Vagina (tissue), 2 donors: ENCODE data around the gene ATPAF1. TPM values are rescaled to one million over a fixed set of nuclear protein-coding genes. Genes with fewer than 3 reads are reported as not detected.
A peak's percentile ranks its signal among the peaks of the same experiment; 100 is the strongest.

ENCODE experiments used
- DNase-seq, 2 donors: peaks; one replicate each; pipeline ENCODE4 v3.0.0-alpha.2; 2017; ENCODE audit errors: extremely low spot score in 2 of 2
- H3K27ac ChIP-seq: fragments of 200-600 bp; sonication (generic); one replicate; pipeline ENCODE4 v1.5.1; 2019
- H3K27me3 ChIP-seq: fragments of 200-600 bp; sonication (generic); one replicate; pipeline ENCODE4 v1.5.1; 2019
- H3K36me3 ChIP-seq, 2 donors: fragments of 200-600 bp; sonication (generic); one replicate each; pipeline ENCODE4 v1.5.1; 2017 to 2019
- H3K4me1 ChIP-seq: fragments of 200-600 bp; sonication (generic); one replicate; pipeline ENCODE4 v1.5.1; 2019
- H3K4me3 ChIP-seq, 2 donors: fragments of 200-600 bp; sonication (generic); 1 replicate in 1 of 2; 2 replicates in 1 of 2; pipeline ENCODE4 v1.5.1; 2016 to 2019
- H3K9me3 ChIP-seq: fragments of 200-600 bp; sonication (generic); one replicate; pipeline ENCODE4 v1.5.1; 2019
- CTCF ChIP-seq, 3 experiments: fragments of 450-650 bp in 2 of 3; fragments of 200-600 bp in 1 of 3; sonication (generic) in 1 of 3; IDR thresholded peaks; one replicate each; pipeline ENCODE4 v1.5.1; 2017 to 2019; ENCODE audit warnings: antibody characterized with exemption in 3 of 3, mild to moderate bottlenecking in 2 of 3, moderate library complexity in 2 of 3
- POLR2A ChIP-seq, 2 donors: fragments of 450-650 bp; IDR thresholded peaks; one replicate each; pipeline ENCODE4 v1.6.1; 2017; ENCODE audit warnings: antibody characterized with exemption in 2 of 2, mild to moderate bottlenecking in 2 of 2, moderate library complexity in 2 of 2
- POLR2AphosphoS5 ChIP-seq, 2 donors: sonication (generic); formaldehyde crosslinking; IDR thresholded peaks; one replicate each; pipeline ENCODE4 v1.9.0; 2017; ENCODE audit warnings: antibody characterized with exemption in 2 of 2, mild to moderate bottlenecking in 2 of 2, low read depth in 1 of 2; ENCODE audit not compliant: insufficient read depth in 1 of 2
- intact Hi-C: fragments of 100-400 bp; cut with DNase I; formaldehyde crosslinking; loops from one replicate; pipeline ENCODE4 v1.15.1; 2023
- total RNA-seq: library from RNA; depleted of rRNA; stranded (reverse); fragments of >200 nt; gene quantifications from one replicate; pipeline ENCODE4 v1.2.3, GENCODE V29; 2016

ATPAF1 gene
- 37.1 TPM for total RNA-seq

- no peak for DNase-seq
- Histone ChIP-seq H3K27me3 (no peaks in the 10 kb centered on the region), H3K9me3 (no peaks in the 10 kb centered on the region), H3K27ac (peak within 1 kb of the TSS; percentile 84), H3K4me3 (peak within 1 kb of the TSS; percentile 90 to 97), H3K4me1 (peaks cover 29% of the 10 kb centered on the region), H3K36me3 (peaks cover 0 to 6% of the 10 kb centered on the region in 2 donors)
- TF ChIP-seq POLR2AphosphoS5 (IDR thresholded peaks at IDR 0.05; ENCODE audit: insufficient read depth in 1 of 2, low read depth in 1 of 2) (peak in 1 of 2 donors; percentile 51), CTCF (IDR thresholded peaks at IDR 0.05) (no peak)
- intact Hi-C loops, result loop anchor here (5.0 kb wide), 1 partner anchor 51 kb away; the partner anchor contains the start of gene MOB3C
Observed at GRCh38 chr1:46667782-46668760, at the start of gene ATPAF1. Gene ATPAF1 (minus strand): TSS chr1:46668364. CDS start chr1:46668322, 42 bp downstream.

DNA sequence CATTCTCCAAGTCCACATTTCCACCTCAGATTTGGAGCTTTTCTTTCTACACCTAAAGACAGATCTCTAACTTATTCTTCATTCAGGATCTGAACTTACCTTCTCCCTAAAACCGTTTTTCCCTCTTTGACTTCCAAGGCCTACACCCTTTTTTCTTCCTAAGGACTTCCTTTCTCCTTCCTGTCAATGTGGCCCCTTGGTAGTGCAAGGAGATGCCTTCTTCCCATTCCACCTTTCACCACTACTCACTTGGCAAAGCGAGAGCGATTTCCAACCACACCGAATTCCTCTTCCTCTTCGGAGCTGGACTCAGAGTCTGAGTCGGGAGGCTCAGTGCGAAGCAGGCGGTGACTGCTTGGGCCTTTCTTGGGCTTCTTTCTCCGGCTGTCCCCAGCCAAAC lies 49.5 kb upstream of the ATPAF1 start:
- Histone ChIP-seq H3K27ac (peak overlapping the region; percentile 78), H3K27me3 (no peaks in the 10 kb centered on the region), H3K9me3 (no peaks in the 10 kb centered on the region), H3K4me3 (peak overlapping the region; percentile 92 to 98), H3K4me1 (peaks cover 41% of the 10 kb centered on the region), H3K36me3 (peaks cover 0 to 14% of the 10 kb centered on the region in 2 donors)
- intact Hi-C loops, result no loop called here
- no peak for DNase-seq
- TF ChIP-seq CTCF (IDR thresholded peaks at IDR 0.05) (no peak), POLR2A (IDR thresholded peaks at IDR 0.05) (no peak), POLR2AphosphoS5 (IDR thresholded peaks at IDR 0.05; ENCODE audit: insufficient read depth in 1 of 2, low read depth in 1 of 2) (no peak)

DNA sequence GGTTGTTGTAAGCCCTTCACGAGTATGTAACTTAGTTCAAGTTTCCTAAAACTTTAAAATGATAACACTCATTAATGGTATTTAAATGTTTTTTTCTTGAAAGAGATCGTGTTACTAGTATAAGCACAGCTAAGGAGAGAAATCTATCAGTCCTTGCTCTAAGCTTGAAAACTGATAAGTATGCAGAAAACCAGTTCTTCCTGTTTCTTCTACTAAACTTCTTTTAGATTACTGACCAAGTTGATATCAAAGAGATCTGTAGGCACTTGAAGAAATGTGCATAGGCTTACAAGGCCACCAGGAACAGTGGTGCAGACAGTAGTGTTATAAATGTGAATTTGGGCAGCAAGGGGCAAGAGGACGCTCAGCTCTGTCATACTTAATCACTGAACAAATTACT lies 46.8 kb upstream of the ATPAF1 start:
- H3K27me3 ChIP-seq, result no peaks in the 10 kb centered on the region
- TF ChIP-seq CTCF (IDR thresholded peaks at IDR 0.05), result no peak
- TF ChIP-seq POLR2A (IDR thresholded peaks at IDR 0.05), result no peak
- TF ChIP-seq POLR2AphosphoS5 (IDR thresholded peaks at IDR 0.05; ENCODE audit: insufficient read depth in 1 of 2, low read depth in 1 of 2), result no peak
- peaks cover 0 to 14% of the 10 kb centered on the region in 2 donors for H3K36me3 ChIP-seq
- no peak for DNase-seq
- no peak overlapping the region for H3K4me3 ChIP-seq
- intact Hi-C loops, result no loop called here
- H3K27ac ChIP-seq, result no peak overlapping the region
- H3K4me1 ChIP-seq, result peaks cover 41% of the 10 kb centered on the region
- no peaks in the 10 kb centered on the region for H3K9me3 ChIP-seq

GRCh38 chr1:46708121-46708520 lies 40.0 kb upstream of the ATPAF1 start:
- Histone ChIP-seq H3K9me3 (no peaks in the 10 kb centered on the region), H3K36me3 (peaks cover 7 to 48% of the 10 kb centered on the region in 2 donors), H3K4me3 (no peak overlapping the region), H3K4me1 (no peaks in the 10 kb centered on the region), H3K27me3 (no peaks in the 10 kb centered on the region), H3K27ac (no peak overlapping the region)
- DNase-seq, result no peak
- TF ChIP-seq POLR2A (IDR thresholded peaks at IDR 0.05), result no peak
- no peak for TF ChIP-seq POLR2AphosphoS5 (IDR thresholded peaks at IDR 0.05; ENCODE audit: insufficient read depth in 1 of 2, low read depth in 1 of 2)
- no peak for TF ChIP-seq CTCF (IDR thresholded peaks at IDR 0.05)
- intact Hi-C loops, result no loop called here

- Histone ChIP-seq H3K4me3 (no peak overlapping the region), H3K27me3 (no peaks in the 10 kb centered on the region), H3K9me3 (no peaks in the 10 kb centered on the region), H3K36me3 (peaks cover 7 to 57% of the 10 kb centered on the region in 2 donors), H3K27ac (no peak overlapping the region), H3K4me1 (peaks cover 7% of the 10 kb centered on the region)
- no peak for DNase-seq
- no peak for TF ChIP-seq CTCF (IDR thresholded peaks at IDR 0.05)
- TF ChIP-seq POLR2AphosphoS5 (IDR thresholded peaks at IDR 0.05; ENCODE audit: insufficient read depth in 1 of 2, low read depth in 1 of 2), result no peak
- no peak for TF ChIP-seq POLR2A (IDR thresholded peaks at IDR 0.05)
- intact Hi-C loops, result no loop called here
Observed at GRCh38 chr1:46705408-46705807, 37.2 kb upstream of the ATPAF1 start.
